Astrocyte (in vitro differentiated cells and primary cell): ENCODE measurements around the gene TBL2. TPM values are rescaled to one million over a fixed set of nuclear protein-coding genes. Genes with fewer than 3 reads are reported as not detected.

ENCODE experiments used
- DNase-seq: peaks from one replicate; pipeline ENCODE4 v3.0.0-alpha.2; 2010; ENCODE audit warnings: low read depth
- FAIRE-seq: peaks from 2 replicates; lab custom pipeline; 2011; peaks lifted over from hg19 to GRCh38; lab: Jason Lieb, UNC
- H2AFZ ChIP-seq: 2 replicates; pipeline ENCODE4 v1.6.0; 2012; ENCODE audit warnings: low read depth, low read length, inconsistent platforms
- H3K27ac ChIP-seq: 2 replicates; pipeline ENCODE4 v1.5.1; 2011; ENCODE audit warnings: low read depth, low read length, inconsistent platforms
- H3K27me3 ChIP-seq: 2 replicates; pipeline ENCODE4 v1.6.0; 2011; ENCODE audit warnings: low read length, inconsistent platforms; ENCODE audit not compliant: insufficient read depth
- H3K36me3 ChIP-seq: 2 replicates; pipeline ENCODE4 v1.5.1; 2011; ENCODE audit warnings: low read length, inconsistent platforms; ENCODE audit not compliant: insufficient read depth
- H3K4me1 ChIP-seq: 2 replicates; pipeline ENCODE4 v1.5.1; 2011; ENCODE audit warnings: low read length, inconsistent platforms; ENCODE audit not compliant: insufficient read depth
- H3K4me2 ChIP-seq: 2 replicates; pipeline ENCODE4 v1.6.0; 2012; ENCODE audit warnings: low read length, inconsistent platforms
- H3K4me3 ChIP-seq: 2 replicates; pipeline ENCODE4 v1.5.1; 2011; ENCODE audit warnings: low read depth, mild to moderate bottlenecking, low read length, inconsistent platforms; ENCODE audit not compliant: insufficient read depth
- H3K79me2 ChIP-seq: 2 replicates; pipeline ENCODE4 v1.6.0; 2012; ENCODE audit warnings: mild to moderate bottlenecking, low read length, inconsistent platforms; ENCODE audit not compliant: insufficient read depth
- H3K9ac ChIP-seq: 2 replicates; pipeline ENCODE4 v1.6.0; 2012; ENCODE audit warnings: mild to moderate bottlenecking, low read length, inconsistent platforms
- H3K9me3 ChIP-seq: 2 replicates; pipeline ENCODE4 v1.5.1; 2012; ENCODE audit warnings: low read depth, mild to moderate bottlenecking, low read length, inconsistent platforms; ENCODE audit not compliant: insufficient read depth
- H4K20me1 ChIP-seq: 2 replicates; pipeline ENCODE4 v1.6.0; 2012; ENCODE audit warnings: low read length, inconsistent platforms; ENCODE audit not compliant: insufficient read depth
- H3K27ac Mint-ChIP-seq: one replicate; pipeline ENCODE4 v1.8.0; 2021; ENCODE audit warnings: mild to moderate bottlenecking, mixed read lengths; ENCODE audit not compliant: unreplicated experiment
- H3K27me3 Mint-ChIP-seq: one replicate; pipeline ENCODE4 v1.8.0; 2021; ENCODE audit warnings: low read depth, mixed read lengths; ENCODE audit not compliant: unreplicated experiment
- H3K36me3 Mint-ChIP-seq: one replicate; pipeline ENCODE4 v1.8.0; 2021; ENCODE audit warnings: low read depth, mixed read lengths; ENCODE audit not compliant: unreplicated experiment
- H3K4me1 Mint-ChIP-seq: one replicate; pipeline ENCODE4 v1.8.0; 2021; ENCODE audit warnings: low read depth, mixed read lengths; ENCODE audit not compliant: unreplicated experiment
- H3K4me3 Mint-ChIP-seq: one replicate; pipeline ENCODE4 v1.8.0; 2021; ENCODE audit warnings: mild to moderate bottlenecking, moderate library complexity, mixed read lengths; ENCODE audit not compliant: unreplicated experiment
- H3K9me3 Mint-ChIP-seq: one replicate; pipeline ENCODE4 v1.8.0; 2021; ENCODE audit warnings: mild to moderate bottlenecking, mixed read lengths; ENCODE audit not compliant: unreplicated experiment
- EZH2 ChIP-seq: IDR thresholded peaks from 2 replicates; pipeline ENCODE4 v1.6.1; 2012; ENCODE audit warnings: mild to moderate bottlenecking, low read length, inconsistent platforms; ENCODE audit not compliant: insufficient read depth
- total RNA-seq: library from RNA; stranded (reverse); gene quantifications from 2 replicates; pipeline ENCODE4 v1.2.1, GENCODE V29; 2021
- TF ChIP-seq, protein P1 (sequence below): IDR thresholded peaks from 2 replicates; pipeline ENCODE4 v1.5.1; 2011; ENCODE audit warnings: low read depth, mild to moderate bottlenecking, inconsistent platforms, low read length, moderate library complexity; ENCODE audit not compliant: insufficient read depth

Gene TBL2
- total RNA-seq, 1 donor from 2014 or later: 54.8 TPM

DNA sequence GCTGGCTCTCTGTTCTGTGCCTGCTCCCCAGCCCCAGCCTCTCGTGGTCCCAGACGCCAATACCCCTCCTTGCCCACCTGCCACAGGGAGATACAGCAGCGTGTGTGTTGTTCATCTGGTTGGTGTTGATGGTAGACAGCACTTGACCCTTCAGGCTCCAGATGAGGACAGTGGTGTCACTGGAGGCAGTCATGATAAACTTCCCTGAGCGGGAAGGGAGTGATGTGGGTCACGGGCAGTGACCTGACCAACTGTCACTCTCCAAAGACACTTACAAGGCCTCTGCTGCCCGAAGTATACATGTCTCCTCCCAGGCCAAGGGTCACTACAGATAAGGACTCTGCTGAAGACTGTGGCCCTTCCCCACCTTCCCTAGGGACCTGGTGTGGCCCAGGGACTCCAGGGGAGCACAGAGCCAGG, 5.6 kb downstream of the TBL2 start:
- FAIRE-seq: no peak
- no peaks in the 10 kb centered on the region for H3K9me3 ChIP-seq
- no peak overlapping the region for H3K9ac ChIP-seq
- H3K36me3 ChIP-seq: peaks cover 49% of the 10 kb centered on the region
- Mint-ChIP-seq H3K4me1 (peaks cover 8% of the 10 kb centered on the region), H3K4me3 (no peak overlapping the region), H3K36me3 (peaks cover 33% of the 10 kb centered on the region), H3K27ac (no peak overlapping the region), H3K9me3 (no peaks in the 10 kb centered on the region), H3K27me3 (no peaks in the 10 kb centered on the region)
- H3K27ac ChIP-seq: no peak overlapping the region
- H3K4me1 ChIP-seq: peaks cover 8% of the 10 kb centered on the region
- no peak overlapping the region for H2AFZ ChIP-seq
- no peak for TF ChIP-seq EZH2
- TF ChIP-seq, protein P1, sequence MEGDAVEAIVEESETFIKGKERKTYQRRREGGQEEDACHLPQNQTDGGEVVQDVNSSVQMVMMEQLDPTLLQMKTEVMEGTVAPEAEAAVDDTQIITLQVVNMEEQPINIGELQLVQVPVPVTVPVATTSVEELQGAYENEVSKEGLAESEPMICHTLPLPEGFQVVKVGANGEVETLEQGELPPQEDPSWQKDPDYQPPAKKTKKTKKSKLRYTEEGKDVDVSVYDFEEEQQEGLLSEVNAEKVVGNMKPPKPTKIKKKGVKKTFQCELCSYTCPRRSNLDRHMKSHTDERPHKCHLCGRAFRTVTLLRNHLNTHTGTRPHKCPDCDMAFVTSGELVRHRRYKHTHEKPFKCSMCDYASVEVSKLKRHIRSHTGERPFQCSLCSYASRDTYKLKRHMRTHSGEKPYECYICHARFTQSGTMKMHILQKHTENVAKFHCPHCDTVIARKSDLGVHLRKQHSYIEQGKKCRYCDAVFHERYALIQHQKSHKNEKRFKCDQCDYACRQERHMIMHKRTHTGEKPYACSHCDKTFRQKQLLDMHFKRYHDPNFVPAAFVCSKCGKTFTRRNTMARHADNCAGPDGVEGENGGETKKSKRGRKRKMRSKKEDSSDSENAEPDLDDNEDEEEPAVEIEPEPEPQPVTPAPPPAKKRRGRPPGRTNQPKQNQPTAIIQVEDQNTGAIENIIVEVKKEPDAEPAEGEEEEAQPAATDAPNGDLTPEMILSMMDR: no peak
- peaks cover 49% of the 10 kb centered on the region for H3K79me2 ChIP-seq
- H4K20me1 ChIP-seq: peaks cover 83% of the 10 kb centered on the region
- H3K4me3 ChIP-seq: no peak overlapping the region
- no peak overlapping the region for H3K4me2 ChIP-seq
- no peak for DNase-seq
- H3K27me3 ChIP-seq: no peaks in the 10 kb centered on the region

DNA sequence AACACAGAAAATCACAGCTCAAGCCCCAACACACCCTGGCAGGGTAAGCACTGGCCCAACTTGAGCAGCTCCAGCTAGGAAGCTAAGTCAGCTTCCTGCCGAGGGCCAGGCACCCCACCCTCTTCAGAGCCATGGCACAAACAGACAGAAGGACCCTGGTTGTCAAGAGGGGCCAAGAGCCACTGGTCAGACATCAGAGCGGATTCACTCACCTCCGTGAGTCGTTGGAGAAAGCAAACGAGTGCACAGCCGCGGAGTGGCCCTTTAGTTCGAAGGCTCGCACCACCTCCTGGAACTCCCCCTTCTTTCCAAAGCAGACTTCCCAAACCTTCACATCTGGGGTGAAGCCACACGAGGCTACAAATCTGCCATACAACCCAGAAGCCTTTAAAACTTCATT, 7.4 kb downstream of the TBL2 start:
- FAIRE-seq (no peak), DNase-seq (no peak)
- H3K27ac ChIP-seq: no peak overlapping the region
- no peaks in the 10 kb centered on the region for H3K4me1 ChIP-seq
- H3K79me2 ChIP-seq: peaks cover 31% of the 10 kb centered on the region
- no peak overlapping the region for H3K9ac ChIP-seq
- H3K36me3 ChIP-seq: peaks cover 49% of the 10 kb centered on the region
- H3K4me1 Mint-ChIP-seq: peaks cover 1% of the 10 kb centered on the region
- no peaks in the 10 kb centered on the region for H3K9me3 ChIP-seq
- H3K27me3 ChIP-seq: no peaks in the 10 kb centered on the region
- no peak overlapping the region for H2AFZ ChIP-seq
- no peaks in the 10 kb centered on the region for H3K27me3 Mint-ChIP-seq
- H3K4me2 ChIP-seq: no peak overlapping the region
- no peak overlapping the region for H3K27ac Mint-ChIP-seq
- H3K36me3 Mint-ChIP-seq: peaks cover 29% of the 10 kb centered on the region
- no peak overlapping the region for H3K4me3 Mint-ChIP-seq
- no peaks in the 10 kb centered on the region for H3K9me3 Mint-ChIP-seq
- TF ChIP-seq, protein P1: no peak
- no peak for TF ChIP-seq EZH2
- H3K4me3 ChIP-seq: no peak overlapping the region
- H4K20me1 ChIP-seq: peaks cover 72% of the 10 kb centered on the region

DNA sequence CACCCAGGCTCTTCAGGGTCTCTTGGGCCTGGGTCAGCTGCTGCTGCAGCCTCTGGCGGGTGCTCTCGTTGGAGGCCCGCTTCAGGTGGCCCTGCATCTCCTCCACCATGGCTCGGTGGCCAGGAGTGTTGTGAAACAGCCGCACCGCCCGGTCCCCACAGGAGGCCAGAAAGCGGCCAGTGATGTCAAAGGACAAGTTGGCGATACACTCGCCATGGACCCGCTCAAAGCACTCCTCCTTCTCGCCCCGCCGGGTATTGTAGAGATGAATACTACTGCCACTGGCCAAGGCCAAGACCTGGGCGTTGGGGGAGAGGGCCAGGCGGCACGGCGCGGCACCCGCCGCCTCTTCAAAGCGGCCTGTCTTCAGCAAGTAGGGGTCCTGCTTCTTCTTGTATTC, 7.9 kb downstream of the TBL2 start:
- no peaks in the 10 kb centered on the region for H3K27me3 ChIP-seq
- Mint-ChIP-seq H3K4me1 (peaks cover 1% of the 10 kb centered on the region), H3K27me3 (no peaks in the 10 kb centered on the region), H3K27ac (no peak overlapping the region), H3K9me3 (no peaks in the 10 kb centered on the region), H3K4me3 (no peak overlapping the region), H3K36me3 (peaks cover 29% of the 10 kb centered on the region)
- H3K4me3 ChIP-seq: no peak overlapping the region
- no peak for FAIRE-seq
- H4K20me1 ChIP-seq: peaks cover 69% of the 10 kb centered on the region
- H2AFZ ChIP-seq: no peak overlapping the region
- no peak overlapping the region for H3K27ac ChIP-seq
- no peaks in the 10 kb centered on the region for H3K4me1 ChIP-seq
- DNase-seq: no peak
- no peak overlapping the region for H3K4me2 ChIP-seq
- peaks cover 26% of the 10 kb centered on the region for H3K79me2 ChIP-seq
- H3K9me3 ChIP-seq: no peaks in the 10 kb centered on the region
- no peak overlapping the region for H3K9ac ChIP-seq
- peaks cover 49% of the 10 kb centered on the region for H3K36me3 ChIP-seq
- TF ChIP-seq, protein P1: no peak
- TF ChIP-seq EZH2: no peak
